SK-N-SH treated with all-trans-retinoic acid at 6 μM for 48 hours (cell line): ENCODE results near the gene FBXL17.

ENCODE experiments used
- ARNTL ChIP-seq: fragments of 450-650 bp; formaldehyde crosslinking; IDR thresholded peaks from 2 replicates; pipeline ENCODE4 v1.5.0; 2020; ENCODE audit warnings: low read depth, mild to moderate bottlenecking, moderate library complexity, borderline replicate concordance
- OSR1 ChIP-seq: fragments of 250-450 bp; sonication (Bioruptor Pico); IDR thresholded peaks from 2 replicates; pipeline ENCODE4 v1.8.0; 2022; ENCODE audit warnings: moderate library complexity, mild to moderate bottlenecking, inconsistent platforms
- ZFP3 ChIP-seq: fragments of 250-450 bp; sonication (Bioruptor Pico); IDR thresholded peaks from 2 replicates; pipeline ENCODE4 v1.5.0; 2020; ENCODE audit warnings: mild to moderate bottlenecking, moderate library complexity
- ZFP30 ChIP-seq: fragments of 450-650 bp; formaldehyde crosslinking; IDR thresholded peaks from 2 replicates; pipeline ENCODE4 v1.5.0; 2022; ENCODE audit warnings: mild to moderate bottlenecking, moderate library complexity
- TF ChIP-seq, protein P1 (sequence below): fragments of 250-450 bp; sonication (Bioruptor Pico); IDR thresholded peaks from 2 replicates; pipeline ENCODE4 v1.8.0; 2020; ENCODE audit warnings: mild to moderate bottlenecking, moderate library complexity, borderline replicate concordance
- TF ChIP-seq, protein P2 (sequence below): fragments of 250-450 bp; sonication (Bioruptor Pico); IDR thresholded peaks from 2 replicates; pipeline ENCODE4 v1.5.1; 2020; ENCODE audit warnings: low read depth, mild to moderate bottlenecking, moderate library complexity

DNA sequence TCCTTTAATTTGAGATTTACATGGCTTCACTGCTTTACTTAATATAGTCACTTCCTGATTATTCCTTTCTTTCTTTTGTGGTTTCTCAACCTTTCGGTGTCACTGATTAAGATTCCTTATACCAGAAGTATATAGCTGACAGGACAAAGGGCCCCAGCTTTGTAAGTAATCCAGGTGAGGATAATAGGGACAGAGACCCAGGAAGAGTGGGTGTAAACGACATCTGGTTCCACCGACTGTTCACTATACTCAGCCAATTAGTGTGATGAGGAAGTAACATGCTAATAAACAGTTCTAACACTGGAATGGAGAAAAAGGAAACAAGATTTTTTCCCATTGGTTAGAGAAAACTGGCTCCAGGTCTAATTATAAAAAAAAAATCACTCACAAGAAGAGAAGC lies 424.8 kb downstream of the FBXL17 start:
- TF ChIP-seq ZFP30 = no peak
- TF ChIP-seq ZFP3 (CRISPR knock-in tag) = no peak
- no peak for TF ChIP-seq OSR1 (CRISPR knock-in tag)
- TF ChIP-seq, protein P1, sequence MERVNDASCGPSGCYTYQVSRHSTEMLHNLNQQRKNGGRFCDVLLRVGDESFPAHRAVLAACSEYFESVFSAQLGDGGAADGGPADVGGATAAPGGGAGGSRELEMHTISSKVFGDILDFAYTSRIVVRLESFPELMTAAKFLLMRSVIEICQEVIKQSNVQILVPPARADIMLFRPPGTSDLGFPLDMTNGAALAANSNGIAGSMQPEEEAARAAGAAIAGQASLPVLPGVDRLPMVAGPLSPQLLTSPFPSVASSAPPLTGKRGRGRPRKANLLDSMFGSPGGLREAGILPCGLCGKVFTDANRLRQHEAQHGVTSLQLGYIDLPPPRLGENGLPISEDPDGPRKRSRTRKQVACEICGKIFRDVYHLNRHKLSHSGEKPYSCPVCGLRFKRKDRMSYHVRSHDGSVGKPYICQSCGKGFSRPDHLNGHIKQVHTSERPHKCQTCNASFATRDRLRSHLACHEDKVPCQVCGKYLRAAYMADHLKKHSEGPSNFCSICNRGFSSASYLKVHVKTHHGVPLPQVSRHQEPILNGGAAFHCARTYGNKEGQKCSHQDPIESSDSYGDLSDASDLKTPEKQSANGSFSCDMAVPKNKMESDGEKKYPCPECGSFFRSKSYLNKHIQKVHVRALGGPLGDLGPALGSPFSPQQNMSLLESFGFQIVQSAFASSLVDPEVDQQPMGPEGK = no peak
- no peak for TF ChIP-seq ARNTL
- TF ChIP-seq, protein P2, sequence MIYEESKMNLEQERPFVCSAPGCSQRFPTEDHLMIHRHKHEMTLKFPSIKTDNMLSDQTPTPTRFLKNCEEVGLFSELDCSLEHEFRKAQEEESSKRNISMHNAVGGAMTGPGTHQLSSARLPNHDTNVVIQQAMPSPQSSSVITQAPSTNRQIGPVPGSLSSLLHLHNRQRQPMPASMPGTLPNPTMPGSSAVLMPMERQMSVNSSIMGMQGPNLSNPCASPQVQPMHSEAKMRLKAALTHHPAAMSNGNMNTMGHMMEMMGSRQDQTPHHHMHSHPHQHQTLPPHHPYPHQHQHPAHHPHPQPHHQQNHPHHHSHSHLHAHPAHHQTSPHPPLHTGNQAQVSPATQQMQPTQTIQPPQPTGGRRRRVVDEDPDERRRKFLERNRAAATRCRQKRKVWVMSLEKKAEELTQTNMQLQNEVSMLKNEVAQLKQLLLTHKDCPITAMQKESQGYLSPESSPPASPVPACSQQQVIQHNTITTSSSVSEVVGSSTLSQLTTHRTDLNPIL (CRISPR knock-in tag) = no peak
